WTC11 (cell line): ENCODE measurements around the gene NRXN3. TPM values are rescaled to one million over a fixed set of nuclear protein-coding genes. Genes with fewer than 3 reads are reported as not detected.

Source experiments
- ATAC-seq: fragments of 200-7000 bp; cut with Tn5 transposase; 2 replicates; pipeline ENCODE4 v1.10.0; 2021; ENCODE audit warnings: mild to moderate bottlenecking, moderate library complexity
- CTCF ChIA-PET: fragments of 300-600 bp; sonication (Branson Sonifier 250); formaldehyde crosslinking; loops from one replicate; lab custom pipeline; 2021; ENCODE audit warnings: antibody characterized with exemption; lab: Charles Lee
- POLR2A ChIA-PET: fragments of 350-600 bp; sonication (Branson Sonifier 250); formaldehyde crosslinking; loops from one replicate; lab custom pipeline; 2021; ENCODE audit warnings: antibody characterized with exemption; lab: Charles Lee
- DNase-seq: peaks from one replicate; pipeline ENCODE4 v3.0.0; 2021; ENCODE audit warnings: low spot score
- H3K27ac Mint-ChIP-seq: 2 replicates; pipeline ENCODE4 v1.8.0; 2021; ENCODE audit warnings: mixed read lengths
- H3K27me3 Mint-ChIP-seq: 2 replicates; pipeline ENCODE4 v1.8.0; 2021; ENCODE audit warnings: low read depth, mild to moderate bottlenecking, moderate library complexity, mixed read lengths
- H3K36me3 Mint-ChIP-seq: 2 replicates; pipeline ENCODE4 v1.8.0; 2021; ENCODE audit warnings: mixed read lengths
- H3K4me1 Mint-ChIP-seq: 2 replicates; pipeline ENCODE4 v1.8.0; 2022; ENCODE audit warnings: mixed read lengths
- H3K4me3 Mint-ChIP-seq: 2 replicates; pipeline ENCODE4 v1.8.0; 2021; ENCODE audit warnings: mild to moderate bottlenecking, moderate library complexity, mixed read lengths
- H3K9me3 Mint-ChIP-seq: 2 replicates; pipeline ENCODE4 v1.8.0; 2021; ENCODE audit warnings: mixed read lengths
- ATF1 ChIP-seq: sonication (generic); formaldehyde crosslinking; IDR thresholded peaks from 2 replicates; pipeline ENCODE4 v1.8.1; 2023; ENCODE audit warnings: mild to moderate bottlenecking, moderate library complexity, missing genetic modification reagents
- CREB1 ChIP-seq: sonication (generic); formaldehyde crosslinking; IDR thresholded peaks from 2 replicates; pipeline ENCODE4 v1.8.0; 2023; ENCODE audit warnings: mild to moderate bottlenecking, missing genetic modification reagents
- ELF4 ChIP-seq: sonication (generic); formaldehyde crosslinking; IDR thresholded peaks from 2 replicates; pipeline ENCODE4 v1.8.1; 2022; ENCODE audit warnings: low read depth, mild to moderate bottlenecking, moderate library complexity, missing genetic modification reagents
- ESRRA ChIP-seq: sonication (generic); formaldehyde crosslinking; IDR thresholded peaks from 2 replicates; pipeline ENCODE4 v1.8.1; 2022; ENCODE audit warnings: mild to moderate bottlenecking, missing genetic modification reagents, borderline replicate concordance
- FOXJ3 ChIP-seq: sonication (generic); formaldehyde crosslinking; IDR thresholded peaks from 2 replicates; pipeline ENCODE4 v1.9.0; 2021; ENCODE audit warnings: missing genetic modification reagents, mild to moderate bottlenecking, borderline replicate concordance
- GRHL2 ChIP-seq: fragments of 250-450 bp; sonication (Bioruptor Pico); IDR thresholded peaks from 2 replicates; pipeline ENCODE4 v1.8.0; 2022; ENCODE audit warnings: mild to moderate bottlenecking, moderate library complexity; ENCODE audit not compliant: insufficient replicate concordance, severe bottlenecking
- NFE2L1 ChIP-seq: sonication (generic); formaldehyde crosslinking; IDR thresholded peaks from 2 replicates; pipeline ENCODE4 v1.8.1; 2023; ENCODE audit warnings: missing genetic modification reagents
- SOX15 ChIP-seq: fragments of 250-450 bp; sonication (Bioruptor Pico); IDR thresholded peaks from 2 replicates; pipeline ENCODE4 v1.9.0; 2021; ENCODE audit warnings: mild to moderate bottlenecking
- TEAD1 ChIP-seq: sonication (generic); formaldehyde crosslinking; IDR thresholded peaks from 2 replicates; pipeline ENCODE4 v1.8.0; 2022; ENCODE audit warnings: mild to moderate bottlenecking, missing genetic modification reagents
- total RNA-seq: library from RNA; stranded (reverse); gene quantifications from 3 replicates; pipeline ENCODE4 v1.2.3, GENCODE V29; 2021
- TF ChIP-seq, protein P1 (sequence below): sonication (generic); formaldehyde crosslinking; IDR thresholded peaks from 2 replicates; pipeline ENCODE4 v1.8.0; 2022; ENCODE audit warnings: missing genetic modification reagents
- TF ChIP-seq, protein P2 (sequence below): fragments of 250-450 bp; sonication (Bioruptor Pico); IDR thresholded peaks from 2 replicates; pipeline ENCODE4 v1.9.0; 2021; ENCODE audit warnings: mild to moderate bottlenecking
- TF ChIP-seq, protein P3 (sequence below): sonication (generic); formaldehyde crosslinking; conservative IDR thresholded peaks from 2 replicates; pipeline ENCODE4 v1.8.1; 2022; ENCODE audit warnings: mild to moderate bottlenecking, missing genetic modification reagents
- TF ChIP-seq, protein P4 (sequence below): sonication (generic); formaldehyde crosslinking; IDR thresholded peaks from 2 replicates; pipeline ENCODE4 v1.8.0; 2022; ENCODE audit warnings: mild to moderate bottlenecking, missing genetic modification reagents
- TF ChIP-seq, protein P5 (sequence below): fragments of 200-600 bp; IDR thresholded peaks from 2 replicates; pipeline ENCODE4 v1.8.0; 2022; ENCODE audit warnings: antibody characterized with exemption
- TF ChIP-seq, protein P6 (sequence below): fragments of 250-450 bp; sonication (Bioruptor Pico); IDR thresholded peaks from 2 replicates; pipeline ENCODE4 v1.8.0; 2021; ENCODE audit warnings: mild to moderate bottlenecking
- TF ChIP-seq, protein P7 (sequence below): sonication (generic); formaldehyde crosslinking; IDR thresholded peaks from 2 replicates; pipeline ENCODE4 v1.8.1; 2023; ENCODE audit warnings: mild to moderate bottlenecking, missing genetic modification reagents
- TF ChIP-seq, protein P8 (sequence below): sonication (generic); formaldehyde crosslinking; IDR thresholded peaks from 2 replicates; pipeline ENCODE4 v1.8.1; 2022; ENCODE audit warnings: low read depth, missing genetic modification reagents, borderline replicate concordance

Gene NRXN3
- total RNA-seq, 1 experiment from 2014 or later, result 3.0 TPM

DNA sequence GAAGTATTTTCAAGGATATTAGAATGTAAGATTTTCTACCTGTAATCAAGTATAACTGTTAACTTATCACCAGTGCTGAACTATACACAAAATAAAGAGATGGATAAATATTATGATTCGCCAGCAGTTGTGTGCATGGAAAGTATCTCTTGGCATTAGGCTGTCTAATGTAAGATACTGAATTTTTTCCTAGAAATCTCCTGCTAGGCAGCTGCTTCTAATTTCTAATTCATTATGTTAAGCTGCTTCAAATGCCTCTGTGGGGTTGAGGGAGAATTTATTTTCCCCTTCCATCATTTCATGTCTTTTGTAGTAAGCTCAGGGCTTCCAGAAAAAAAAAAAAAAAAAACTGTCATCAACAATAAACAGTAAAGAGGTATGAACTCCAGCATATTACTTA lies 1525.1 kb downstream of the NRXN3 start:
- ChIA-PET CTCF (no interaction called here), POLR2A (interaction anchor here (0.6 kb wide), 1 partner anchor 296 kb away, joined by 3 read pairs; no protein-coding TSS in a partner anchor)
- Mint-ChIP-seq H3K27me3 (no peaks in the 10 kb centered on the region; the same call in 1 of the 2 replicates), H3K4me1 (peaks cover 18% of the 10 kb centered on the region), H3K36me3 (no peaks in the 10 kb centered on the region; the same call in none of the 2 replicates)
- TF ChIP-seq, protein P1, sequence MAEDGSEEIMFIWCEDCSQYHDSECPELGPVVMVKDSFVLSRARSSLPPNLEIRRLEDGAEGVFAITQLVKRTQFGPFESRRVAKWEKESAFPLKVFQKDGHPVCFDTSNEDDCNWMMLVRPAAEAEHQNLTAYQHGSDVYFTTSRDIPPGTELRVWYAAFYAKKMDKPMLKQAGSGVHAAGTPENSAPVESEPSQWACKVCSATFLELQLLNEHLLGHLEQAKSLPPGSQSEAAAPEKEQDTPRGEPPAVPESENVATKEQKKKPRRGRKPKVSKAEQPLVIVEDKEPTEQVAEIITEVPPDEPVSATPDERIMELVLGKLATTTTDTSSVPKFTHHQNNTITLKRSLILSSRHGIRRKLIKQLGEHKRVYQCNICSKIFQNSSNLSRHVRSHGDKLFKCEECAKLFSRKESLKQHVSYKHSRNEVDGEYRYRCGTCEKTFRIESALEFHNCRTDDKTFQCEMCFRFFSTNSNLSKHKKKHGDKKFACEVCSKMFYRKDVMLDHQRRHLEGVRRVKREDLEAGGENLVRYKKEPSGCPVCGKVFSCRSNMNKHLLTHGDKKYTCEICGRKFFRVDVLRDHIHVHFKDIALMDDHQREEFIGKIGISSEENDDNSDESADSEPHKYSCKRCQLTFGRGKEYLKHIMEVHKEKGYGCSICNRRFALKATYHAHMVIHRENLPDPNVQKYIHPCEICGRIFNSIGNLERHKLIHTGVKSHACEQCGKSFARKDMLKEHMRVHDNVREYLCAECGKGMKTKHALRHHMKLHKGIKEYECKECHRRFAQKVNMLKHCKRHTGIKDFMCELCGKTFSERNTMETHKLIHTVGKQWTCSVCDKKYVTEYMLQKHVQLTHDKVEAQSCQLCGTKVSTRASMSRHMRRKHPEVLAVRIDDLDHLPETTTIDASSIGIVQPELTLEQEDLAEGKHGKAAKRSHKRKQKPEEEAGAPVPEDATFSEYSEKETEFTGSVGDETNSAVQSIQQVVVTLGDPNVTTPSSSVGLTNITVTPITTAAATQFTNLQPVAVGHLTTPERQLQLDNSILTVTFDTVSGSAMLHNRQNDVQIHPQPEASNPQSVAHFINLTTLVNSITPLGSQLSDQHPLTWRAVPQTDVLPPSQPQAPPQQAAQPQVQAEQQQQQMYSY (CRISPR knock-in tag), result no peak
- TF ChIP-seq NFE2L1 (CRISPR knock-in tag), result no peak
- no peak for TF ChIP-seq ESRRA (CRISPR knock-in tag)
- TF ChIP-seq, protein P2, sequence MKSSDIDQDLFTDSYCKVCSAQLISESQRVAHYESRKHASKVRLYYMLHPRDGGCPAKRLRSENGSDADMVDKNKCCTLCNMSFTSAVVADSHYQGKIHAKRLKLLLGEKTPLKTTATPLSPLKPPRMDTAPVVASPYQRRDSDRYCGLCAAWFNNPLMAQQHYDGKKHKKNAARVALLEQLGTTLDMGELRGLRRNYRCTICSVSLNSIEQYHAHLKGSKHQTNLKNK (CRISPR knock-in tag), result no peak
- no peak for TF ChIP-seq GRHL2 (CRISPR knock-in tag)
- TF ChIP-seq, protein P3, sequence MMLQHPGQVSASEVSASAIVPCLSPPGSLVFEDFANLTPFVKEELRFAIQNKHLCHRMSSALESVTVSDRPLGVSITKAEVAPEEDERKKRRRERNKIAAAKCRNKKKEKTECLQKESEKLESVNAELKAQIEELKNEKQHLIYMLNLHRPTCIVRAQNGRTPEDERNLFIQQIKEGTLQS, result no peak
- no peak for TF ChIP-seq TEAD1 (CRISPR knock-in tag)
- TF ChIP-seq SOX15 (CRISPR knock-in tag), result no peak
- TF ChIP-seq, protein P4, sequence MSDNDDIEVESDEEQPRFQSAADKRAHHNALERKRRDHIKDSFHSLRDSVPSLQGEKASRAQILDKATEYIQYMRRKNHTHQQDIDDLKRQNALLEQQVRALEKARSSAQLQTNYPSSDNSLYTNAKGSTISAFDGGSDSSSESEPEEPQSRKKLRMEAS (CRISPR knock-in tag), result no peak
- TF ChIP-seq, protein P5, sequence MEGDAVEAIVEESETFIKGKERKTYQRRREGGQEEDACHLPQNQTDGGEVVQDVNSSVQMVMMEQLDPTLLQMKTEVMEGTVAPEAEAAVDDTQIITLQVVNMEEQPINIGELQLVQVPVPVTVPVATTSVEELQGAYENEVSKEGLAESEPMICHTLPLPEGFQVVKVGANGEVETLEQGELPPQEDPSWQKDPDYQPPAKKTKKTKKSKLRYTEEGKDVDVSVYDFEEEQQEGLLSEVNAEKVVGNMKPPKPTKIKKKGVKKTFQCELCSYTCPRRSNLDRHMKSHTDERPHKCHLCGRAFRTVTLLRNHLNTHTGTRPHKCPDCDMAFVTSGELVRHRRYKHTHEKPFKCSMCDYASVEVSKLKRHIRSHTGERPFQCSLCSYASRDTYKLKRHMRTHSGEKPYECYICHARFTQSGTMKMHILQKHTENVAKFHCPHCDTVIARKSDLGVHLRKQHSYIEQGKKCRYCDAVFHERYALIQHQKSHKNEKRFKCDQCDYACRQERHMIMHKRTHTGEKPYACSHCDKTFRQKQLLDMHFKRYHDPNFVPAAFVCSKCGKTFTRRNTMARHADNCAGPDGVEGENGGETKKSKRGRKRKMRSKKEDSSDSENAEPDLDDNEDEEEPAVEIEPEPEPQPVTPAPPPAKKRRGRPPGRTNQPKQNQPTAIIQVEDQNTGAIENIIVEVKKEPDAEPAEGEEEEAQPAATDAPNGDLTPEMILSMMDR, result no peak
- TF ChIP-seq, protein P6, sequence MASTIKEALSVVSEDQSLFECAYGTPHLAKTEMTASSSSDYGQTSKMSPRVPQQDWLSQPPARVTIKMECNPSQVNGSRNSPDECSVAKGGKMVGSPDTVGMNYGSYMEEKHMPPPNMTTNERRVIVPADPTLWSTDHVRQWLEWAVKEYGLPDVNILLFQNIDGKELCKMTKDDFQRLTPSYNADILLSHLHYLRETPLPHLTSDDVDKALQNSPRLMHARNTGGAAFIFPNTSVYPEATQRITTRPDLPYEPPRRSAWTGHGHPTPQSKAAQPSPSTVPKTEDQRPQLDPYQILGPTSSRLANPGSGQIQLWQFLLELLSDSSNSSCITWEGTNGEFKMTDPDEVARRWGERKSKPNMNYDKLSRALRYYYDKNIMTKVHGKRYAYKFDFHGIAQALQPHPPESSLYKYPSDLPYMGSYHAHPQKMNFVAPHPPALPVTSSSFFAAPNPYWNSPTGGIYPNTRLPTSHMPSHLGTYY (CRISPR knock-in tag), result no peak
- TF ChIP-seq, protein P7, sequence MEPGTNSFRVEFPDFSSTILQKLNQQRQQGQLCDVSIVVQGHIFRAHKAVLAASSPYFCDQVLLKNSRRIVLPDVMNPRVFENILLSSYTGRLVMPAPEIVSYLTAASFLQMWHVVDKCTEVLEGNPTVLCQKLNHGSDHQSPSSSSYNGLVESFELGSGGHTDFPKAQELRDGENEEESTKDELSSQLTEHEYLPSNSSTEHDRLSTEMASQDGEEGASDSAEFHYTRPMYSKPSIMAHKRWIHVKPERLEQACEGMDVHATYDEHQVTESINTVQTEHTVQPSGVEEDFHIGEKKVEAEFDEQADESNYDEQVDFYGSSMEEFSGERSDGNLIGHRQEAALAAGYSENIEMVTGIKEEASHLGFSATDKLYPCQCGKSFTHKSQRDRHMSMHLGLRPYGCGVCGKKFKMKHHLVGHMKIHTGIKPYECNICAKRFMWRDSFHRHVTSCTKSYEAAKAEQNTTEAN, result no peak
- TF ChIP-seq ELF4 (CRISPR knock-in tag), result no peak
- no peak for TF ChIP-seq FOXJ3
- TF ChIP-seq CREB1 (CRISPR knock-in tag), result no peak
- TF ChIP-seq, all 79 proteins: peak for 0
- ATAC-seq (no peak), DNase-seq (no peak)
- peaks cover 17% of the 10 kb centered on the region for H3K9me3 Mint-ChIP-seq
- no peak overlapping the region for H3K4me3 Mint-ChIP-seq
- no peak overlapping the region for H3K27ac Mint-ChIP-seq

DNA sequence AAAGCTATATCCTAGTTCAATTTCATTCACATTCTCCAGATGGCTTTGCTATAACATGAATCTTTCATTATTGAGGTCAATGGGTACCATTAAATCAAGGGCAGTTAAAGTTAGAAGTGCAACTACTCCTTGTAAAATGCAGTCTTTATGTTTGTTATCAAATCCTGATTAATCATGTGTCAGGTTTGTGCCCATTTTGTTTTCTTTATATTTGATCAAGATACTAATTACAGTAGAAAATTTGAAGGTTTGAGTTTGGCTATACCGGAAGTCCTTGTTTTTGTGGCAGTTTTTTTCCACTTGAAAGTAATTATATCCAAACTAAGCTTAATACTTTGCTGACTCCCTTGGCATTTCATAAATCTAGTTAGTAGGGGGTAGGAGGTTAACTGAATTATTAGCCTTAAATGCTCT lies 1528.1 kb downstream of the NRXN3 start:
- no peak for ATAC-seq
- POLR2A ChIA-PET, result no interaction called here

More for the DNA sequence above, 1528.1 kb downstream of the NRXN3 start:
- TF ChIP-seq, protein P8, sequence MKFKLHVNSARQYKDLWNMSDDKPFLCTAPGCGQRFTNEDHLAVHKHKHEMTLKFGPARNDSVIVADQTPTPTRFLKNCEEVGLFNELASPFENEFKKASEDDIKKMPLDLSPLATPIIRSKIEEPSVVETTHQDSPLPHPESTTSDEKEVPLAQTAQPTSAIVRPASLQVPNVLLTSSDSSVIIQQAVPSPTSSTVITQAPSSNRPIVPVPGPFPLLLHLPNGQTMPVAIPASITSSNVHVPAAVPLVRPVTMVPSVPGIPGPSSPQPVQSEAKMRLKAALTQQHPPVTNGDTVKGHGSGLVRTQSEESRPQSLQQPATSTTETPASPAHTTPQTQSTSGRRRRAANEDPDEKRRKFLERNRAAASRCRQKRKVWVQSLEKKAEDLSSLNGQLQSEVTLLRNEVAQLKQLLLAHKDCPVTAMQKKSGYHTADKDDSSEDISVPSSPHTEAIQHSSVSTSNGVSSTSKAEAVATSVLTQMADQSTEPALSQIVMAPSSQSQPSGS (CRISPR knock-in tag), result no peak
- TF ChIP-seq ATF1 (CRISPR knock-in tag), result no peak
- TF ChIP-seq, all 79 proteins: peak for 0
- no peak for DNase-seq
- Mint-ChIP-seq H3K36me3 (peaks cover 3% of the 10 kb centered on the region), H3K9me3 (peaks cover 19% of the 10 kb centered on the region), H3K27me3 (no peaks in the 10 kb centered on the region; the same call in 1 of the 2 replicates), H3K4me1 (peaks cover 3% of the 10 kb centered on the region; the same call in 1 of the 2 replicates), H3K4me3 (no peak overlapping the region), H3K27ac (no peak overlapping the region)
- CTCF ChIA-PET, result no interaction called here
